HG02798 (cell line): ENCODE results near the gene FANCE.
"Not testable (repeated sequence)": the region's sequence is repeated elsewhere in the genome, so short reads cannot be mapped to it uniquely, and the experiment has no call there.

ENCODE experiments used
- ATAC-seq: cut with Tn5 transposase; IDR thresholded peaks from one replicate; pipeline ENCODE4 v1.9.1; 2021; ENCODE audit warnings: mild to moderate bottlenecking; ENCODE audit not compliant: unreplicated experiment, poor library complexity

Gene FANCE

DNA sequence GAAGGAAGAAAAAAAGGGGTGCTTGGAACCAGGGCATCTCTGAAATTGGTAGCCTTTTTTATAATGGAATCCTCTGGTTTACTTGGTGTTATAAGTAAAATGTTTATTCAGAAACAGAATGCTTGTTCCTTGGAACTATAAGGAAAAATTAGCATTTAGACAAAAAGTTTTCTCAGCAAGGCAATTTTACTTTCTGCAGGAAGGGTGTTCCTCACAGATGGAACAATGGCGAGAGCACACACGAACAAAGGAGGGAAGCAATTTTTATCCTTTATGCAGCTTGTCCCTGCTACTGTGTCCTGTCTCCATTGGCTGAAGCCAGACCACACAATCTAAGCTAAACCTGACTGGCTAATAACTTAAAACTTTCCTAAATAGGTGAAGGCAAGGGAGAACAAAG is 22.7 kb upstream of the FANCE start:
- ATAC-seq, result no peak

DNA sequence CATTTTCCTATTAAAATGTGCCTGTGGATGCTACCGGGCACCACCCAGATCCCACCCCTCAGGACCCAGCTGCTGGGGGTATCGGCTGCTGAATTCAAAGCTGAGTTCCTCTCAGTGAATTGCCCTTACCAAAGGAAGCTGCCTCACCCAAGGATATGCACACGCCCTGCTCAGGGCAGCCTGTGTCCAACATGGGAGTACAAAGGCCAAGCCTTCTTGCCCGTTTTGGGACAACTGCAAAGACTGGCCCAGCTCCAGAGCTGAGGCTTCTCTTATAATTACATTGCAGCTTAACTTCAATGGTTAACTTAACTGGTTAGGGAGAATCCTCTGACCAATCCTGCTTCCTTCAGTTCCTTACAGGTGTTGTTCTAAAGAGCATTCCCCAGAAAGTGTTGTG is 19.8 kb upstream of the FANCE start:
- ATAC-seq, result no peak

DNA sequence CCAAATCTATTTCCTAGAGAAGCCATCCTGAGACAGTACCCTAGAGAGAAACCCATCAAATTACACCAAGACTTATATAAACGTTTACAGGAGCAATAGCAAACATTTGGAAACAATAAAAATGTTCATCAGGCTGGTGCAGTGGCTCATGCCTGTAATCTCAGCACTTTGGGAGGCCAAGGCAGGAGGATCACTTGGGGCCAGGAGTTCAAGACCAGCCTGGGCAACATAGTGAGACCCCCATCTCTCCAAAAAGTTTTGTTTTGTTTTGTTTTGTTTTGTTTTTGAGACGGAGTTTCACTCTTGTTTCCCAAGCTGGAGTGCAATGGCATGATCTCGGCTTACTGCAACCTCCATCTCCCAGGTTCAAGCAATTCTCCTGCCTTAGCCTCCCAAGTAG is 19.4 kb upstream of the FANCE start:
- ATAC-seq, result not testable (repeated sequence)

DNA sequence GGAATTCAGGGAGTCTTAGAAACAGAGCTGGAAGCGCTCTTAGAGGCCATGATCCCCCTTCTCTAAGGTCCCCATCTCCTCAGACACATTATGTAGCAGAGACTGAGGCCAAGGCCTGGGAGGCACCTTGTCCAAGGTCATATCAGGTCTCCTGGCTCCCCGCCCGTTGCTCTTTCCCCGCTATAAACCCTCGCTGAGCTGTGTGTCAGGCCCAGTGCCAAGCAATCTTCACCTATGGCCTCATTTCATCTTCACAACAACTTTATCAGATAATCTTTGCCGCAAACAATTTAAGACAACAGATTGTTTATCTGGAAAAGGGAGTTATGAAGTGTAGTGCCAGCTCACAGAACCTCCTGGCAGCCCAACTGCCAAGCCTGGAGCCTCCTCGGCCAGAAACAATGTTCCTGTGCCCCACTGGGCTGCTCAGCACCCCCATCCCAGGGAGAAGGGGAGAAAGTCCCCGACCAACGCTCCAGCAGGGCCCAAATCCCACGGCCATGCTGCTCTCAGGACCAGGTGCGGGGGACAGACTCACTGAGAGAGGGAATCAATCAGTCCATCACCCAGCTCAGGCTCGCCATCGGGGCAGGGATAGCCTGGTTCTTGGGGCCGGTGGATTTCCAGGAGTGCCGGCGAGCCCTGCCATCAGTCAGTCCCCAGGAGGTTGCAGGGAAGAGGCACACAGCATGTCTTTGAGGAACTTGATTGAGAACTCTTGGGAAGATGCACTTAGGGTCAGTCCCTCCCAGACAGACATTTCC is 16.9 kb upstream of the FANCE start:
- ATAC-seq, result no peak

DNA sequence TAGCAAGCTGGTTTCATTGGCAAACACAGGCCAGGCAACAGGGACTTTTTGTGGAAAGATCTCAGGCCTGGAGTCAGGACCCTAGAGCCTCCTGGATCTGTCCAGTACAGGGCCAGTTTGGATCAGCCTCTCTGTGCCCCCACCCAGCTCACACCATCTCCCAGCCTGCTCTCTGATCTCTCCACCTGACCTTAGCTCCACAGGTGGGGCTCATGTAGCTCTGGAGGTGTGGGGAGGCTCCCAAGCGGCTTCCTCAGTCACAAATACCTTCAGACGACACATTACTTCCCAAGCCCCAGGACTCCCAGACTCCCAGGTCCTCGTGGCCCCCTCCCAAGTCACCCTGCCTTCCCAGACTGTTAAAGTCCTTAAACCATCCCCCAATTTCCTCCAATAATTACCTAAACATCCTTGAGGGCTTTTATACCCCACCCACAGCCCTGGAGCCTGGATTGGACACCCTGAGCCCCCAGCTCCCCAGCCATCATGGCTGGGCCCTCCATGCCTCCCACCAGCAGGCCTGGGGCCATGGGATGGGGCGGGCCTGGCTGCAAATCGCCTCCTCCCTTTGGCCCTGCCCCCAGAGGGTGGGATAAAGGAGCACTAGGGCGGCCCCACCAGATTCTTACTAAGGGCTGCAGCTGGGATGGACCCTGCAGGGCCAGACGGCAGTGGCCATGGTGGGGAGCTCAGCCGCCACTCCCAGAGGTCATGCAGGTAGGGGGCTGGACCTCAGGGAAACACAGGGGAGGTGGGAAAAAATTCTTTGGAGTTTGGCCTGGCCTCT is 15.9 kb upstream of the FANCE start:
- no peak for ATAC-seq

DNA sequence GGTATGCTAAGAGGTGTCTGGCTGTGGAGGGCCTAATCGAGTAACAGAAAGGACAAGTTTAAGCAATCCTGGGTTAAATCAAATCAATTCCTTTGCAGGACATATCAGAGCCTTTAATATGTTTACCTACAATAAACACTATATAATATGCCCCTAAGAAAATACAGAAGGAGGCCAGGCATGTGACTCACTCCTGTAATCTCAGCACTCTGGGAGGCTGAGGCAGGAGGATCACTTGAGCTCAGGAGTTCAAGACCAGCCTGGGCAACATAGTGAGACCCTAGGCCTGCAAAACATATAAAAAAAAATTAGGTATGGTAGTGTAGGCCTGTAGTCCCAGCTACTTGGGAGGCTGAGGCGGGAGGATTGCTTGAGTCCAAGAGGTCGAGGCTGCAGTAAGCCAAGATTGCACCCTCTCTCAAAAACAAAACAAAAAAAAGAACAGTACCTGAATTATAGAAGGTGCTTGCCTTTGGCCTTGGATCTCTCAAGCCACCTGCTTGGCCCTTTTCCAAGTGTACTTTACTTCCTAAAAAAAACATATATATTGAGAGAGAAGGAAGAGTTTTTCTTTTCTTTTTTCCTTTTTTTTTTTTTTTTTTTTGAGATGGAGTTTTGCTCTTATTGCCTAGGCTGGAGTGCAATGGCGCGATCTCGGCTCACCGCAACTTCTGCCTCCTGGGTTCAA is 13.6 kb upstream of the FANCE start:
- ATAC-seq, result not testable (repeated sequence)

DNA sequence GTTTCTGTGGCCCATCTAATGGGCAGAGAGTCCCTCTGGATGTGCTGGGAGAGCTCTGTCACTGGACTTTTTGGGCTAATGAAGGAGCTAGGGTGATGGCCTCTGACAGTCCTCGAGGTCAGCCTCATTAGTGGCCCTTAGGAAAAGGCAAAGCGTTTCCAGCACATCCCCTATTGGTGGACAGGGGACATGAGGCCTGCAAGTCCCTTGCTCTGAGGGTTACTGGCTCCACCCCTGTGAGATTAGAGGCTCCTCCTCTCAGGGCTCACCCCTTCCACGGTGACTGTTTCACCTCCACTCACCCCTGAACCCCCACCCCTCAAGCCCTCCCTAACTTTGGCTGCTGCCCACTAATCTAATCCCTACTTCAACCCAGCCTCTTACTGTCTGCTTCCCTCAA is 12.8 kb upstream of the FANCE start:
- no peak for ATAC-seq

DNA sequence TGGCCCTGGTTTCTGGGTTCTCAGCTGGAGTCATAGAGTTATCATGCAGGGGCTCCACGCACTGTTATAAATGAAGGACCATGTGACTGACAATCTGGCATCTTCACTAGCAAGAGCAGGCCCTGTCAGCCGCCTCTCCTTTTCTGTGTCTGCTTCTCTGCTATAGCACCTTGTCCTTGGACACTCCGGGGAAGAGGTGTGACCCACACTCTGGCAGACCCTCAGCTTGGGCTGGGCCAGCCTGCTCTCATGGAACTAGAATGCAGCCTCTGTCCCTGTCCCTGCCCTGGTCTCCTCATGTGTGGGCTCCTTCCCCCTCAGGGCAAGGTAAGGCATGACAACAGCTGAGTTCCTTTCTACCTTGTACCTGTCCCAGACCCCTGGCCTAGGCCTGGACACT is 10.9 kb upstream of the FANCE start:
- ATAC-seq, result no peak

DNA sequence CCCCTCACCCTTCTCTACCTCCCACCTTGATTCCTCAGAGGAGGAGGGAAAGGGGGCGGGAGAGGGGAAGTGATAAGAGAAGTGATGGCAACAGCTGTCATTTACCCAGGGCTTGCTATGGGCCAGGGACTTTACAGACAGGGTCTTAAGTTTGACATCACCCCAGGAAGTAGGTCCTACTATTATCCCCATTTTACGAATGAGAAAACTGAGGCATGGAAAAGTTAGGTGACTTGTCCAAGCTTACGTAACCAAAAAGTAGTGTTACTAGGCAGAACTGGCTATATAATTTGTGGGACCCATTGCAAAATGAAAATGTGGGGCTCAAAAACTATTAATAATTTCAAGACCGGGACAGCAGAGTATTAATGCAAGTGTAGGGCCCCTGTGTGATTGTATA is 10.5 kb upstream of the FANCE start:
- ATAC-seq, result no peak

DNA sequence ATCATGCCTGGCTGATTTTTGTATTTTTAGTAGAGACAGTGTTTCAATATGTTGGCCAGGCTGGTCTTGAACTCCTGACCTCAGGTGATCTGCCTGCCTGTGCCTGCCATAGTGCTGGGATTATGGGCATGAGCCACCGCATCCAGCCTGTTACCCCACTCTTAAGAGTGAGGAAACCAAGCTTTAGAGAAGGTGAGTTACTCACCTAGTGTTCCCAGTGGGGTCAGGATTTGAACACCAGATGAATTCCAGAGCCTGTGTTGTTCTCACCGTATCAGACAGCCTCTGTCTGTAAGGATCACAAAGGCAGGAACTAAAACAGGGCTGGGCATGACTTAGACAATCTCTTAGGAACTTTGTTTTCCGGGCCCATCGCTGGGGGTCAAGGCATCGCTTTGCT is 9.4 kb upstream of the FANCE start:
- no peak for ATAC-seq

DNA sequence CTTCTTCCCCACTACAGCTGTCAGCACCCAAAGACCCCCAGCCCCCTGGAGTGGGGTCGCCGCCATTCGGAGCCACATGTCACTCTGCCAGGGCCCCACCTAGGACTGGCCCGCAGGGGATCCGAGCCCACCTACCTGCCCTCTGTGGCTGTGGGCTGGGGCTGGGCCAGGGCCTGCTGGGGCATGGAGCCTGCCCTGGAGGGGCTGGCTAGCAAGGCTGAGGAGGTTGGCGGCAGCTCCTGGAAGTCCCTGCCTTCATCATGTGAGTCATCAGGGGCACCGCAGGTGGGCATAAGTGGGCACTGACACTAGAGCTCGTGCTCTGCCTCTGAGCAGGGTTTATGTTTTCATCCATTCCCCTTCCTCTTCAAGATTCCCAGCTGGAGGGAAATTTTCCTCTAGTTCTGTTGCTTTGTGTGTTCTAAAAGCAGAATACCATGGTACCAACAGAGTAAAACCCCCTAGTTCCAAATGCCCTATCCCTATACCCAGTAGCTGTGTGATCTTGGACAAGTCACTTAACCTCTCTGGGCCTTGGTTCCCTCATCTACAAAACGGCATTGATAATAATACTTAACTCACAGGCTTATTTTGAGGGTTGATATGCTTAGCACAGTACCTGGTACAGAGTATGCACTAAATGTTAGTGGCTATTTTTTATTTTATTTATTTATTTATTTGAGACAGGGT is 8.7 kb upstream of the FANCE start:
- ATAC-seq, result no peak

DNA sequence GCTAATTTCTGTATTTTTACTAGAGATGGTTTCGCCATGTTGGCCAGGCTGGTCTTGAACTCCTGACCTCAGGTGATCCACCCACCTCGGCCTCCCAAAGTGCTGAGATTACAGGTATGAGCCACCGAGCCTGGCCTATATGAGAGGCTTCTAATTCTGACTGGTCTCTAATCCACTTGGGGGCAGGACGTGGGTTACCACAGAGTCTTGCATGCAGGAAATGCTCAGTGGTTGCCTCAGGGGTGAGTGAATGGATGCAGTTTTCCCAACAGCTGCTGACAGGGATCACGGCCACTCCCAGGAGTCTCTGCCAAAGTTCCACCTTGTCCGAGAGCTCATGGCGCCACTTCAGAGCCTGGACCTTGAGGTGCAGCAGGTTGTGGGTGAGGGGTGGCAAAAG is 6.4 kb upstream of the FANCE start:
- ATAC-seq, result no peak

DNA sequence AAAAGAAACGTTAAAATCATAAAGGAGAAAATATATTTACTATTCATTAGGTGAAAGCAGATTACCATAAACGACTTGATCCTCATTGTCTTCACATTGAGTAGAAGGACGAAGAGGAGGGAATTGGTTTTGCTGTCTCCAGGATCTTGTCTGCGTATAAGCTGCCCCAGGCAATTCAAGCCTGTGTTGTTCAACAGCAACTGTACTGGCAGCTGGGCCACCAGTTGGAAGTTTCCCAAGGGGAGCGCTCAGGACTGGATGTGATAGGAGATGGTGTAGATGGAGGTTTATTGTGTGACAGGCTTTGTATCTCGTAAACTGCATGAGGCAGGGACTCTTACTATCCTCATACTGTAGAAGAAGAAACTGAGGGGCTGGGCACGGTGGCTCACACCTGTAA is 3.9 kb upstream of the FANCE start:
- no peak for ATAC-seq

DNA sequence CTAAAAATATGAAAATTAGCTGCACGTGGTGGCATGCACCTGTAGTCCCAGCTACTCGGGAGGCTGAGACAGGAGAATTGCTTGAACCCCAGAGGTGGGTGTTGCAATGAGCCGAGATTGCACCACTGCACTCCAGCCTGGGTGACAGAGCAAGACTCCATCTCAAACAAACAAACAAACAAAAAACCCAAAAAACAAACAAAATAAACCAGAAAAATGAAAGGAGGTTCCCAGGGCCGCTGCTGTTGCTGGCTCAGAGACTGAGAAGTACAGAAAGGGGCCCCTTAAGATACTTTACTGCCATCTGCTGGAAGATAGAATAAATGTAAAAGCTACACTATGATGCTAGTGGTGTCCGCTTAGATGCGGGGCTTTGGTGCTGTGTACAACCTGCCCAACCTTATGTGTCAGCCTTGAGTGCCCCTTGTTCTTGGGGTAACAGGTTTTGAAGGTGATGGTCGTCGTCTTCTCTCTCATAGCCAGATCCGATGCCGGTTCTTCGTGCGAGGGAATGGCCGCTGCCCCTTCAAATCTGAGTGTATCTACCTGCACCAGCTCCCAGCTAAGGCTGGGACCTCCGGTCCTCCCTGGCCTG is 2.8 kb upstream of the FANCE start:
- ATAC-seq, result no peak

DNA sequence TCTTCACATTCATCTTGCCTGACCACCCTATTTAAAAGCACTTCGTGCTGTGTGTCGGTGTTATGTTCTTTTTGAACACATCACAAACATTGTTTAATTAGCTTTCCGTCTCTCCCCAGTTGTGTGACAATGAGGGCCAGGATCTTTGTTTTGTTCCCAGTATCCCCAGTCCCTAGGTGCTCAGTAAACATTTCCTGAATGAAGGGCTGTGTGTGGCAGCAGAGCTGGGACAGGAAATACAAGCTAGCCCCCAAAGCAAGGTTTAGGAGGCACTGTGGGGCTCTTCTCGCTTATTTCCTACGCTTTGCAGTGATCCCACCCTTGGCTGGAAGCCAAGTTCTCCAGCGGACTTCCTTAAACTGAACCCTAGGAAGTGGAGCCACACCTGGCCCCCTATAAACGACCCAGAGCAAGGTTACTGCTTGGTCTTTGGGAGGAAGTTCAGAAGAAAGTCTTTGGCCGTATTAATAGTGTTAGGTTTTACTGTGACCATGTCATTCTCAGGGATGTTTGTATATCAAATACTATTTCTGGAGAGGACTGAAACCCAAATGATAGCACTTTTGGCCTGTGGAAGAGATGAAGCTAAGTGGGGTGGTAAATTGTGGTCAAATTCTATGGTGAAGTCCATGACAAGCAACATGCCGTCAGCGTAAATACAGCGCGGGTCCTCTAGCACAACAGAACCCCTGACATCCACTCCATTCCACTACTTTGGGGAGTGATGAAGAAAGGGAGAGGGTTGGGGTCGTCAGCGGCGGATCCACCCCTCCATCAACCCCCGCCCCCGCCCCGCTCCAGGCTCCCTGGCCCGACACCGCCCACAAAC is 570 bp upstream of the FANCE start:
- ATAC-seq, result no peak

DNA sequence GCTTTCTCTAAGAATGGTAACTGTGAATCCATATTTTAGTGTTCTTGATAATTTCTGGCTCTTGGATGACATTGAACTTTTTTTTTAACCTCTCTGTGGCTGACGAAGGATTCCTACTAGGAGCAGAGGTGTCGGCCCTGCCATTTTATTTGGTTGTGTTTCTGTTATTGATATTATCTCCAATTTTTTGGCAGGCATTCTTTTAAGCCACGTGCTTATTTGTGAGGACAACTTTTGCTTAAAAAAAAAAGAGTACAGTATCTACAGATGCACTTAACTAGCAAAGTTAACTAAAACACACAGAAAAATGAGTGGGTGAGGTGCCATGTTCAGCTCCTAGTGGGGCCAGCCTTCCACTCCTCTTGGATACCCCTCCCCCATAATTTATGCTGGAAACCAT is 1.1 kb downstream of the FANCE start:
- no peak for ATAC-seq

DNA sequence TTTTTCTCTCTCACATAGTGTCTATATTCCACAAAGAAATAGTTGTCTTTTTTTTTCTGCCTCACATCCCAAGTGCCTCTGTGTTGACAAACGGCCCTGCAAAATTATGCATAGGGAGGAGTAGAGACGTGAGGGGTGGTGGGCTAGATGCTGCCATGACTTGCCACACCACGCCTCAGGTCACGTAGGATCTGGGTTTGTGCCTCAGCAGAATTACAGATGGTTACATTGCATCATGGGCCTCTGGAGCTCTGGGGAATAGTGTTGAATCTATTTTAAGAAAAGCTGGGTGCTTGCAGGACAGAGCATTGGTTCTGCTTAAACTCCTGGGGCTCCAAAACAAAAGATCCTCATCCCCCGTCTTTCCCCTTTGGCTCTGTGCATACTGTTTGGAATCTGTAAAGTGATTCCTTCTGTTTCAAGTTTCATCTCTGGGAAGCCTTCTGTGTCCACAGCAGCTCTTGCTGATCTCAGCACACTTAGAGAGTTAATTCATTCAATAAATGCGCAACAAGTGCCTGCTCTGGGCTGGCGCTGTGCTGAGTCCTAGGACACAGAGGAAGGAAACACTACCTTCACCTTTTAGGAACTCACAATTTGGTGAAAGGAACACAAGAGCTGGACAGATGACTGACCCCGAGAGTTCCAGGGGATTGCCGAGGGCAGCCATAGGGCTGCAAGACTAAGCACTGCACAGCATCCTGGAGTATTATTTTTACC is 2.4 kb downstream of the FANCE start:
- no peak for ATAC-seq

DNA sequence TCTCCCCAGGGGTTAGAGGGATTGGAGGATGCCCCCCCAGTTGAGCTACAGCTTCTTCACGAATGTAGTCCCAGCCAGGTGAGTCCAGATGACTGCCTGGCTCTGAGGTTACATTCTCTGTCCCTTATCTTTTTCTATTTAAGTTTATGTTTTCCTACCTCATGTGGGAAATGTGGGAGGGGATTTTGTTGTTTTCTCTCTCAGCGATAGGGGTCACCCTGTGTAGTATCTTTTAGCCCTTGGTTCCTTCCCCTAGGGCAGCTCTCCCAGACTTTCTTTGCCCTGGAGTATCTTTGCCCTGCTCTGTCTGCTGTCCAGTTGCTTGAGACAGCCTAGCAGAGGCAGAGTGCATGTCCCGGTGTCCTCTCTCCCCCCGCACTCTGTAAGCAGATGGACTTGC is 5.8 kb downstream of the FANCE start:
- ATAC-seq, result no peak

DNA sequence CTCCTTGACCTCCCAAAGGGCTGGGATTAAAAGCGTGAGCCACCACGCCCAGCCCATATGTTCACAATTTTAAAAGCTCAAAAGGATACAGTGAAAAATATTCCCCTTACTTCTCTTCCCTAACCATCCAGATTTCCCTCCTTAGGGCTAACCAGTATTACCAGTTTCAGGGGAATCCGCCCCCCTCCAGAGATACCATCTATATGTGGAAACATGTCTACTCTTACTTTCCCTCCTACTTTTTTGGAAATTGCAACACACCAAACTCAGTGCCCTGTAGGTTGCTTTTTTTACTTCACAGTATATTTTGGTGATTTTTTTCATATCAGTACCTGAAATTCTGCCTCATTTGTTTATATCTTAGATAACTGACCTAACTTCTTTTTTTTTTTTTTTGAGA is 9.1 kb downstream of the FANCE start:
- ATAC-seq, result no peak
